T47D (cell line): Measurements from ENCODE around the gene TTC39C.

Experiments used
- DNase-seq, 2 experiments: peaks; one replicate each; pipeline versions ENCODE4 v3.0.0 to v3.0.0-alpha.2; 2011 to 2012; ENCODE audit warnings: low read depth in 1 of 2, low spot score in 1 of 2
- JUND ChIP-seq: IDR thresholded peaks from 2 replicates; pipeline ENCODE4 v1.6.1; 2012; ENCODE audit warnings: low read depth
- in situ Hi-C: cut with HindIII; loops from 2 replicates; pipeline ENCODE4 v1.10.0; 2016; ENCODE audit warnings: low sequenced_read_pairs, low pct_unique_long_range_greater_than_20kb

TTC39C gene

DNA sequence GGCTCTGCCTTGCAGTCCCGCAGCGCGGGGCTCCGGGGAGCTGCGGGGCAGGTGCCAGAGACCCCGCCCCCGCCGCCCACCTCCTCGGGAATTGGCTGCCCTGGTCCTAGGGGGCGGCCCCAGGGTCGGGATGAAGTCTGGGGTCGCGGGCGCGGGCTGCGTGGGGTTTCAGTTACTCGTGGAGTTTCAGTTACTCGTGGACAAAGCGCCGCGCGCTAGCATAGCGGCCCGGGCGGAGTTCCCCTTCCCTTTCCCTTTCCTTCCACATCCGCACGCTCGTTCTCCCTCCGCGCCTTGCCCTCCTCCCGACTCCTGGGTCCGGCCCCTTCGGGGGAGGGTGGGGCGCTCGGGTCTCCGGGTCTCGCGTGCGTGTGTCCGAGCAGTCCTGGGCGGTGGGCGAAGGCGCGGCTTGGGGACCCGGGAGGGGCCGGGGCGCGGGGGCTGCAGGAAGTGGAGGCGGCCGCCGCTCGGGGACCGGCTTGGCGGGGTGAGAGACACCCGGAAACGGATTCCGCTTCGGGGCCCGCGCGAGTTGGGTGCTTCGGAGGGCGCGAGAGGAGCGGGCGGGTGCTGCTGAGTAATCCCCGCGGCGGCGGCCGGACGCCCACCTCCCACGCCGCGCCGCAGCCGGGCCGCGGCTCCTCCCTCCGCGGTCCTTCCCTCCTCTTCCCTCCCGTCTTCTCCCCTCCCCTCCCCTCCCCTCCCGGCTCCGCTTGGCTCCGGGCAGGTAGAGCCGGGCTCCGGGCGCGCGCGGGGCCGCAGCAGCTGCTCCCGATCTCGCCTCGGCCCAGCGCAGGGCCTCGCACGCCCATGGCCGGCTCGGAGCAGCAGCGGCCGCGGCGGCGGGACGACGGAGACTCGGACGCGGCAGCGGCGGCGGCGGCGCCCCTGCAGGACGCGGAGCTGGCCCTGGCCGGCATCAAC lies at the start of gene TTC39C:
TTC39C (plus strand) TSS at position 693 of the 924 bp plus-strand sequence; CDS start at position 811, 118 bp downstream.
- in situ Hi-C loops = no loop called here
- TF ChIP-seq JUND = no peak
- DNase-seq = peak; percentile 44 to 75

DNA sequence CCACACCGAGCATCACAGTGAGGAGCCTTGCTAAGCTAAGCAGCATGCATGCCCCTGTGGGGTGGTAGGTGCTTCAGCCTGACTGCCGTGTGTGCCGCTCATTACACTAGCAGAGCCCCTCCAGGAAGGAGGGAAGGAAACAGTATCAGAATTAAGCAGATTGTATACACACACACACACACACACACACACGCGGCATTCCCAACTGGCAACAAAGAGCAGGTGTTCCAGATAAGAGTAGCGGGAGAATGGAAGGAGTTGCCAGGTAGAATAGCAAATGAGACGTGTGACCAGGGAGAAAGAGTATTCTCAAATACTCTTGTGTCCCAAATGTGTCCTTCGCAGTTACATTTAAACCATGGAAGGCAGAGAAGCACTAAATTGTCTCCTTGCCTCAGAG lies 47.6 kb upstream of the TTC39C start:
- DNase-seq = no peak
- in situ Hi-C loops = no loop called here
- no peak for TF ChIP-seq JUND

DNA sequence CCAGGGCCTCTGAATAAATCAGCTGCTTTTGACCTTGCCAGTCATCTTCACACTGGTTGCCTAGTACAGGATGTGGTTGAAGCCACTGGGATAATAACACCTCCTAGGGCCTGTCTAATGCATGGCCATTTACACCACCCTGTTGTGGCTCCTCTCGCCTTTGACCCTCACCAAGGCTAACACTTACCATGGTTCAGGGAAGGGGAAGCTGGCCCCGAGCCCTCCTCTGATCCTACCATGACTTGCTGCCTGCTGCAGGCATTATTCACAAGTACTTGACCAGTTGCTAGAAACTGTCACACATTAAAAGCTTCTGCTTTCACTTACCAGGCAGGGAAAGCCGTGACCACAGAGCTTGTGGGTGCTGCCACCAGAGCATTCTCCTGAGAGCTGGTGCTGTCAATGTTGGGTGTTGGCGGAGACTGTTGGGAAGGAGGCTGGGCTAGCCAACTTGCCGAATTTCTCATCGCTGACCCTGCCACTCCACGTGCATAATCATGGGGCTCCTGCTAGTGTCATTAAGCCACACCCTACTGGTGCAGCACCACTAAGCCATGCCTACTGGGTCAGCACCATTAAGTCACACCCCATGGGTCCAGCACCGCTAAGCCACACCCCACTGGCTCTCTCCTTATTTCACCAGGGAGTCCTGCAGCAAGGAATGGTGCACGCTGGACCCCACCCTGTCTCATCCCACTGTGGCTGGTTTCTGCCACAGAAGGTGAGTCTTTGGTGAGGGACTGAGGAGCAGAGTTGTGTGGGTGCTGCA lies 47.0 kb upstream of the TTC39C start:
- in situ Hi-C loops = no loop called here
- TF ChIP-seq JUND = no peak
- no peak for DNase-seq

DNA sequence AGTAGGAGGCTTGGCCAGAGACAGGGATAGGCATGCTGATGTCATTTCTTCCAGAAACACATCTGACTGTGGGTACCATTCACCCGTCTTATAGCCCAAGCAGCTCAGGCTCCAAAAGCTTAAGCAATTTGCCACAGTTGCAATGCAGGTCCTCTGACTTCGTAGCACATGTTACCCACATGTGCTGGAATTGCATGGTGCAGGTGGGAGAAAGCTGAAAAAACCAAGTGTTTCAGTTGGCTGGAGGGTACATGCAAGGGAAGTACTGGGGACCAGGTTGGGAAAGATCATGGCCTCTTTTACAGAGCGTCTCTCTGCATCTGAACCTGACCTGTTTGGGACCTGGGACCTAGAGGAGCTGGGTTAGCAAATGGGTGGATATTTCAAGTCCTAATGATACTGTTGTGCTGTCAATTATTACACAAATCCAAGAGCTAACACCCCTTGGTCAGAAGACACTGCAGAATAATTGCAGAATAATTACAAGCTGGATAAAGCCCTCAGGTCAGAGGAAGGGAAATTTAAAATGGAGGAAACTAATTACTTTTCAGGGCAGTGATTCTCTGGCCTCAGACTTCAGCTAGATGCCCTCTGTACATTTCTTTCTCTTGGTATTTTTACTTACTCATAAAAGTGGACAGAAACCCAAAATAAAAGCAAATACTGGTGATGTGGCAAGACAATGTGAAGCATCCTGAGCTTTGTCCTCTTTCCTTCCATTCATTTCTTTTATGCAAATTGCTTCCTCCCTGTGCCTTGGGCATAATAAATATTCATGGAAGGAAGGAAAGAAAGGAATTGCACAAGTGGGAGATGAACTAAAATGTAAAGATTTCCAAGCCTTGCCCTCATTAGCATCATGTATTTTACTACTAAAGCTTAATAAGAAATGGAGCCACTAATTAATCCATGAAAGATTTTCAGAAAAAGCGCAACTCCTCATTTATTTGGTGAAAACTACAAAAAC lies 45.6 kb upstream of the TTC39C start:
- in situ Hi-C loops = no loop called here
- DNase-seq = no peak
- TF ChIP-seq JUND = no peak

DNA sequence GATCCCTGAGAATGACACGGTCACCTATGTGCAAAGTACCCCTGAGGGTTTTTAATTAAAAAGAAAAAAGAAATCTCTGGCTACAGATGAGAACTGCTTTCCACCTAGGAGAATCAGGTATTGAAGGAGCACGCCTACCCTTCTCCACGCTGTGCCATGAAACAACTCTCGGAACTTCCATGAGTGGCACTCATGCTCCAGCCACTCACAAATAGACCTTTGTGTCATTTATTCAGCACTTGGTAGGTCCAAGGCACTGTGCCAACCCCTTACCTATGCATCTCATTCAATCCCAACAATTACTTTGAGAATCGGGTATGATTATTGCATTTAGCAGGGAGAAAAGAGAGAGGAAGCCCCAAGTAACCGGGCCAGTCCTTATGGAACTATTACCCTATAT lies 44.9 kb upstream of the TTC39C start:
- in situ Hi-C loops = no loop called here
- TF ChIP-seq JUND = no peak
- DNase-seq = no peak

DNA sequence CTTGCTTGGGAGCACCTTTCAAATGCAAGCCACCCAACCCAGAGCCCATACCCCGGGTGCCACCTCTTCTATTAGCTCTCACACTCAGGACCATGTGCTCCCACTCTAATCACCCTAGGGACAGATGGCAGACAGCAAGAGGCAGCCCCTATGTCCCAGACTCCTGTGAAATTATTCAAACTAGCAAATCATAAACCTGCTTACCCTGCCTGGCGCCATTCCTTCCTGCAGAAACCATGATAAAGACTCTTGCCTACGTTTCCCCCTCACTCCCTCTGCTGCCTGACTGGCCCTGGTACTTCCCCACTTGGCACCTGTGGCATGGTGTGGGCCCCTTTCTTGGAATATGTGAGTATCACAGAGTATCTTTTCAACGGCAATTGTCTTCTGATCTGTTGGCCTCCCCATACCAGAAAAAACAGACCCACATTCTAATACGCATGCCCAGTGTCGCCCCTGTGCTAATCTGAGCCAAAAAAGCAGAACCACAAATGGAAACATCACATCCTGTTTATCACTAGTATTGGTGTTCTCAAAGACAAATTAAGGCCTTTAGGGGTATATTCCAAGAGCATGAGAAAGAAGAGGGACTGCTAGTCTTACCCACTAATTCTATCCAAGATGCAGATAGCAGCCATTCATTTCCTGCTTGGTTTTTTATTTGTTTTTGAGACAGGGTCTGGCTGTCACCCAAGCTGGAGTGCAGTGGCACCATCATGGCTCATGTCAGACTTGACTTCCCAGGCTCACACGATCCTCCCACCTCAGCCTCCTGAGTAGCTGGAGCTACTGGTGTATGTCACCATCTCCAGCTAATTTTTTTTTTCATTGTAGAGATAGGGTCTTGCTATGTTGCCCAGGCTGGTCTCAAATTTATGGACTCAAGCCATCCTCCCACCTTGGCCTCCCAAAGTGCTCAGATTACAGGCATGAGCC lies 44.1 kb upstream of the TTC39C start:
- no peak for DNase-seq
- in situ Hi-C loops = no loop called here
- no peak for TF ChIP-seq JUND

DNA sequence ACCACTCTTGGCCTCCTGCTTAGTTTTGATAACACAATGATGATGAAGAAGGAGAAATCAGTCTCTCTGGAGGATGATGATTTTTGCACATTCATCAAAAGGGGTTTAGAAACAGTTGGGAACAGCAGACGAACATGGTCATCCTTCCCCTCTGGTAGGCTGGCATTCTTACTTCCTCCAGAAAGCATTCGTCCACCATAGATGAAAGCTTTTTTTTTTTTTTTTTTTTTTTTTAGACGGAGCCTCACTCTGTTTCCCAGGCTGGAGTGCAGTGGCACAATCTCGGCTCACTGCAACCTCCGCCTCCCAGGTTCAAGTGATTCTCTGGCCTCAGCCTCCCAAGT lies 43.5 kb upstream of the TTC39C start:
- in situ Hi-C loops = no loop called here
- no peak for DNase-seq
- no peak for TF ChIP-seq JUND

DNA sequence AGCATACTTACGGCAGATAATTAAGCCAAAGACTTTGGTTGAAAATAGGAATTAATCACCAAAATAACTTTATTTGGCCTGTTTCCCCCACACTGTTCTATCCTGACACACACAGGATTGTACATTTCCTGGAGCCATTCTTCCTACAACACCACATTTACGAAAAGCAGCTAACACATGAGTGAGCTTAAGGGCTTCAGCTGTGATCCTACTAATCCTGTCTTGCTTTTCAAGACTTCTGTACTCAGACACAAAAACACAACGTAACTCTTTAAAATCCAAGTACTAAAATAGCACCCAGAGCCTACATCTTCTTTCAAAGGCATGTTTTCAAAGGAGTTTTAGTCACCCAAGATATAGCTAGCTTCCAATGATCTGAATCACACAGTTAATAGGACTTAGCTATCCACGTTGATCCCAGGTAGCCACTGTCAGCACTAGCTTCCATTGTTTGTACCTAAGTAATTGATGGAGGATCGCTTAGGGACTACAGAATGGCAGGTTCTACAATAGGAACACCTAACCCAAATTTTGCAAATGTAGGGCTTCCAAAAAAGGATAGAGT lies 42.8 kb upstream of the TTC39C start:
- TF ChIP-seq JUND = no peak
- in situ Hi-C loops = no loop called here
- DNase-seq = no peak

DNA sequence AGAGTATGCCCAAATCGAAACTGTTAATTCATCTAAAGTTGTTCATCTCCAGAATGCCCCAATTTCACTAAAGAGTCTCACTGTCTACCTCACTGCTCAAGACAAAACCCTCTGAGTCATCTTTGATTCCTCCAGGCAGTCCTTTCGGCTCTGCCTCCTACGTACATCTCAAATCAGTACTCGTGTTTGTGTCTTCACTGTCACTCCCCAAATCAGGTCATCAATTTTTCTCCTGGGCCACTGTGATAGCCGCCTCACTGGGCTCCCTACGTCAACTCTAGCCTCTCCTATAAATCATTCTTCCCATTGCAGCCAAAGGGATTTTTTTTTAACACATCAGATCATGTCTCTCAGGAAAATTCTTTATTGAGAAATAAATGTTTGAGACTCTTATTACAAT lies 42.1 kb upstream of the TTC39C start:
- DNase-seq = no peak
- no peak for TF ChIP-seq JUND
- in situ Hi-C loops = no loop called here

DNA sequence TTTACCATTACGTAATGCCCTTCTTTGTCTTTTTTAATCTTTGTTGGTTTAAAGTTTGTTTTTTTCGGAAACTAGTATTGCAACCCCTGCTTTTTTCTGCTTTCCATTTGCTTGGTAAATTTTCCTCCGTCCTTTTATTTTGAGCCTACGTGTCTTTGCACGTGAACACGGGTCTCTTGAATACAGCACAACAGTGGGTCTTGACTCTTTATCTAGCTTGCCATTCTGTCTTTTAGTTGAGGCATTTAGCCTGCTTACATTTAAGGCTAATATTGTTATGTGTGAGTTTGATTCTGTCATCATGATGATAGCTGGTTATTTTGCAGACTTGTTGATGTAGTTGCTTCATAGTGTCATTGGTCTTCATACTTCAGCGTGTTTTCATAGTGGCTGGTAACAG lies 37.5 kb upstream of the TTC39C start:
- TF ChIP-seq JUND = no peak
- in situ Hi-C loops = no loop called here
- DNase-seq = no peak
